Lung (tissue), 12 donors: ENCODE results near the gene PIAS1. TPM values are rescaled to one million over a fixed set of nuclear protein-coding genes. Genes with fewer than 3 reads are reported as not detected.
A peak's percentile ranks its signal among the peaks of the same experiment; 100 is the strongest.
"Not testable (repeated sequence)": the region's sequence is repeated elsewhere in the genome, so short reads cannot be mapped to it uniquely, and the experiment has no call there.

Experiments used
- ATAC-seq: fragments of 200-7000 bp; cut with Tn5 transposase; one replicate; pipeline ENCODE4 v1.9.1; 2020; ENCODE audit warnings: moderate number of reproducible peaks; ENCODE audit not compliant: insufficient read depth, low FRiP score
- DNase-seq, 3 donors: peaks; one replicate each; pipeline ENCODE4 v3.0.0-alpha.2; 2013 to 2017
- H3K27ac ChIP-seq, 2 donors: one replicate each; pipeline ENCODE4 v1.5.1; 2013; ENCODE audit warnings: mild to moderate bottlenecking in 2 of 2, moderate library complexity in 2 of 2, control low read depth in 1 of 2, inconsistent platforms in 1 of 2, low read depth in 1 of 2, low read length in 1 of 2
- H3K27me3 ChIP-seq, 3 donors: one replicate each; pipeline ENCODE4 v1.5.1; 2013; ENCODE audit warnings: low read length in 2 of 3; ENCODE audit not compliant: control insufficient read depth in 3 of 3, insufficient read depth in 3 of 3
- H3K36me3 ChIP-seq, 4 donors: one replicate each; pipeline ENCODE4 v1.5.1; 2013; ENCODE audit warnings: low read length in 4 of 4, mild to moderate bottlenecking in 1 of 4, moderate library complexity in 1 of 4; ENCODE audit not compliant: control insufficient read depth in 4 of 4, insufficient read depth in 4 of 4
- H3K4me1 ChIP-seq, 5 donors: one replicate each; pipeline ENCODE4 v1.5.1; 2013; ENCODE audit warnings: low read length in 5 of 5, mild to moderate bottlenecking in 2 of 5, moderate library complexity in 1 of 5; ENCODE audit not compliant: control insufficient read depth in 5 of 5, insufficient read depth in 5 of 5
- H3K4me3 ChIP-seq: one replicate; pipeline ENCODE4 v1.5.1; 2013; ENCODE audit warnings: mild to moderate bottlenecking, control low read depth, moderate library complexity
- H3K9ac ChIP-seq, 2 donors: one replicate each; pipeline ENCODE4 v1.5.1; 2013; ENCODE audit warnings: low read length in 2 of 2, control low read depth in 1 of 2; ENCODE audit not compliant: insufficient read depth in 1 of 2
- H3K9me3 ChIP-seq, 4 donors: one replicate each; pipeline ENCODE4 v1.5.1; 2013; ENCODE audit warnings: low read length in 3 of 4, mild to moderate bottlenecking in 1 of 4, moderate library complexity in 1 of 4; ENCODE audit not compliant: control insufficient read depth in 4 of 4, insufficient read depth in 3 of 4
- WGBS, 2 donors: extraction: QIAGEN DNeasy Blood & Tissue Kit; methylation state at CpG; one replicate each; pipeline ENCODE4 v1.1.7; 2013; 5-methylcytosine and 5-hydroxymethylcytosine counted together
- polyA plus RNA-seq, 2 donors: library from polyadenylated mRNA; stranded (reverse); fragments of 200-250 nt; gene quantifications; one replicate each; pipeline ENCODE4 v1.2.1, GENCODE V29; 2013
- total RNA-seq, 2 donors: library from RNA; depleted of rRNA in 1 of 2; stranded (reverse); fragments of >200 nt in 1 of 2; gene quantifications; one replicate each; pipeline ENCODE4 v1.2.1, GENCODE V29; 2014 to 2021
- TF ChIP-seq, protein P1 (sequence below): IDR thresholded peaks from 2 replicates; pipeline ENCODE4 v1.5.1; 2012; ENCODE audit warnings: mild to moderate bottlenecking; ENCODE audit errors: control extremely low read depth, extremely low read depth
- donor health status: control.
- donor health status: control.
- donor health status: Bipolar disorder and iron deficiency.
- donor health status: healthy.
- donor health status: DM: yes; HTN: yes; CAD: no.

The PIAS1 gene
- total and polyA plus RNA-seq, 4 donors: 14.6 to 157 (median 30.4) TPM

DNA sequence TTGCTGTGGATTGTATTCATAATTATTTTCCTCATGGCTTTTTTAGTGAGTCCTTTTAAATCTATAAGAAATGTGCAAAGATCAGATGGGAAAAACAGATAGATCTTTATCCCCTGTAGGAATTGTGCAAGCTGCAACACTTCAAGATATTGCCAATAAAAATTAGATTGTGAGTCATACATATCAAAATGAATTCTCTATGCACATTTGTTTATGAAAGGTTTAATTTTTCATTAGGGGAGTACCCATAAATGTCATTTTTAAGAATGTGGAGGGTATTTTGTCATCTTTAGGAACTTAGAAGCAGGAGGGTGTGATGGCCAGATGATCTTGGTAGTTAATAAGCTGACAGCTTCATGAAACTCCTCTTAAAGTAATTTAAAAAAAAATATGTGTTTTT, 2.9 kb downstream of the PIAS1 start:
- no peaks in the 10 kb centered on the region for H3K9me3 ChIP-seq
- no peak for DNase-seq
- no peak for ATAC-seq
- H3K27ac ChIP-seq: no peak overlapping the region
- H3K9ac ChIP-seq: peak overlapping the region in 1 of 2 donors; percentile 9
- TF ChIP-seq, protein P1, sequence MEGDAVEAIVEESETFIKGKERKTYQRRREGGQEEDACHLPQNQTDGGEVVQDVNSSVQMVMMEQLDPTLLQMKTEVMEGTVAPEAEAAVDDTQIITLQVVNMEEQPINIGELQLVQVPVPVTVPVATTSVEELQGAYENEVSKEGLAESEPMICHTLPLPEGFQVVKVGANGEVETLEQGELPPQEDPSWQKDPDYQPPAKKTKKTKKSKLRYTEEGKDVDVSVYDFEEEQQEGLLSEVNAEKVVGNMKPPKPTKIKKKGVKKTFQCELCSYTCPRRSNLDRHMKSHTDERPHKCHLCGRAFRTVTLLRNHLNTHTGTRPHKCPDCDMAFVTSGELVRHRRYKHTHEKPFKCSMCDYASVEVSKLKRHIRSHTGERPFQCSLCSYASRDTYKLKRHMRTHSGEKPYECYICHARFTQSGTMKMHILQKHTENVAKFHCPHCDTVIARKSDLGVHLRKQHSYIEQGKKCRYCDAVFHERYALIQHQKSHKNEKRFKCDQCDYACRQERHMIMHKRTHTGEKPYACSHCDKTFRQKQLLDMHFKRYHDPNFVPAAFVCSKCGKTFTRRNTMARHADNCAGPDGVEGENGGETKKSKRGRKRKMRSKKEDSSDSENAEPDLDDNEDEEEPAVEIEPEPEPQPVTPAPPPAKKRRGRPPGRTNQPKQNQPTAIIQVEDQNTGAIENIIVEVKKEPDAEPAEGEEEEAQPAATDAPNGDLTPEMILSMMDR: no peak
- H3K4me3 ChIP-seq: no peak overlapping the region
- no peaks in the 10 kb centered on the region for H3K36me3 ChIP-seq
- H3K4me1 ChIP-seq: peaks cover 0 to 27% (median 6%) of the 10 kb centered on the region in 5 donors
- H3K27me3 ChIP-seq: no peaks in the 10 kb centered on the region

DNA sequence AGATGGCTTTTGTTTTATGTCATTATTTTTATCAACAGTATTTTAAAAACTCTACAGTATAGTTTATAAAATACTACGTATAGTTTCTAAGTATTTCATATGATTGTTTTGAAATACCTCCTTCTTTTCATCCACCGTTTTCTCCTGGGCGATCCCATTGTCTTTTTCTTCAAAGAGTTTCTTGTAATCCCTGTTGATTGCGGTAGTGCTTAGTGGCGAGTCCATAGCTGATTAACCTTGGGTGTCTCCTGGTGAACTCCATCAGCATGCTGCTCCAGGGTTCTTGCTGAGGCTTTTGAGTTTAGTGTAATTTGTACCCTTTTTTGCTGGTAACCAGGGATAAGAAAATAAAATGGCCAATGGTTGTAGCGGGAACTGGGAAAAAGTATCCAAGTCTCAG, 3.6 kb downstream of the PIAS1 start:
- H3K27me3 ChIP-seq: no peaks in the 10 kb centered on the region
- no peak for DNase-seq

DNA sequence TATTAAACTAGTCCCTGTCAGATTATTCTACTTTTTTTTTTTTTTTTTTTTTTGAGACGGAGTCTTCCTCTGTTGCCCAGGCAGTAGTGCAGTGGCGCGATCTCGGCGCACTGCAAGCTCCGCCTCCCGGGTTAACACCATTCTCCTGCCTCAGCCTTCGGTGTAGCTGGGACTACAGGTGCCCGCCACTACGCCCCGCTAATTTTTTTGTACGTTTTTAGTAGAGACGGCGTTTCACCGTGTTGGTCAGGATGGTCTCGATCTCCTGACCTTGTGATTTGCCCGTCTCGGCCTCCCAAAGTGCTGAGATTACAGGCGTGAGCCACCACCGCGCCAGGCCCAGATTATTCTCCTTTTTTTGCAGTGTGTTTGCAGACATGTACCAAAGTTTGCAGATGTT, 4.9 kb downstream of the PIAS1 start:
- H3K36me3 ChIP-seq, H3K27me3 ChIP-seq, H3K27ac ChIP-seq, ATAC-seq, H3K4me3 ChIP-seq, H3K9me3 ChIP-seq, H3K9ac ChIP-seq, DNase-seq: not testable (repeated sequence)
- 97 to 98% methylated on average over 21 of the region's 21 CpGs for WGBS, 2 donors
- H3K4me1 ChIP-seq: peaks cover 0 to 27% (median 7%) of the 10 kb centered on the region in 5 donors

More for the DNA sequence above, 3.6 kb downstream of the PIAS1 start:
- no peak for ATAC-seq
- TF ChIP-seq, protein P1: no peak
- 82% methylated on average over 6 of the region's 6 CpGs for WGBS, 2 donors
- Histone ChIP-seq H3K27ac (no peak overlapping the region), H3K9me3 (no peaks in the 10 kb centered on the region), H3K4me1 (peaks cover under 1 to 27% (median 7%) of the 10 kb centered on the region in 5 donors), H3K9ac (no peak overlapping the region), H3K4me3 (no peak overlapping the region), H3K36me3 (no peaks in the 10 kb centered on the region)

DNA sequence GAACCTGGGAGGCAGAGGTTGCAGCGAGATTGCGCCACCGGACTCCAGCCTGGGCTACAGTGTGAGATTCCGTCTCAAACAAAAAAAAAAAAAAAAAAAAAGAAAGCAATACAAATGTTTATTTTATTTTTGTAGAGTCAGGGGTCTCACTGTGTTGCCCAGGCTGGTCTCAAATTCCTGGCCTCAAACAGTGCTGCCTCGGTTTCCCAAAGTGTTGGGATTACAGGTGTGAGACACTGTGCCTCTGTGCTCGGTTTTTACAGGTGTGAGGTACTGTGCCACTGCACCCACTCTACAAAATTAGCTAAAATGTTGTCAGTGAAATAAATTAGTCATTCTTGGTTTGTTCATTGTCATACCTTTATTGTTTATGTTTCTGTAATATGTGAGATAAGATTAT, 5.5 kb downstream of the PIAS1 start:
- Histone ChIP-seq H3K36me3 (no peaks in the 10 kb centered on the region), H3K9me3 (no peaks in the 10 kb centered on the region), H3K27ac (no peak overlapping the region), H3K4me1 (peaks cover 0 to 27% (median 7%) of the 10 kb centered on the region in 5 donors), H3K27me3 (no peaks in the 10 kb centered on the region), H3K9ac (no peak overlapping the region), H3K4me3 (no peak overlapping the region)
- WGBS, 2 donors: 91 to 93% methylated on average over 6 of the region's 6 CpGs
- TF ChIP-seq, protein P1: no peak
- ATAC-seq (no peak), DNase-seq (no peak)
